Keratinocyte (primary cell): Measurements from ENCODE around the gene PGBD1.

Experiments
- CTCF ChIP-seq, 3 experiments: IDR thresholded peaks in 1 of 3; conservative IDR thresholded peaks in 1 of 3; optimal IDR thresholded peaks in 1 of 3; 2 replicates in 2 of 3; 3 replicates in 1 of 3; pipeline versions ENCODE3 to v1.5.1; 2011; ENCODE audit warnings: low read length in 3 of 3, mild to moderate bottlenecking in 3 of 3, moderate library complexity in 2 of 3, control low read depth in 1 of 3, inconsistent platforms in 1 of 3; ENCODE audit not compliant: insufficient read depth in 2 of 3; ENCODE audit errors: extremely low read depth in 1 of 3
- EZH2 ChIP-seq: IDR thresholded peaks from one replicate; pipeline ENCODE4 v1.6.1; 2012; ENCODE audit warnings: inconsistent platforms, mild to moderate bottlenecking, low read length, moderate library complexity

GRCh38 chr6:28315628-28316027 lies 34.3 kb downstream of the PGBD1 start:
- TF ChIP-seq EZH2 = no peak
- no peak for TF ChIP-seq CTCF (optimal IDR thresholded peaks at IDR 0.05 in 1 of 3, IDR thresholded peaks at IDR 0.05 in 1 of 3, conservative IDR thresholded peaks at IDR 0.05 in 1 of 3; ENCODE audit: extremely low read depth in 1 of 3, insufficient read depth in 2 of 3, low read length in 3 of 3)
